ENCODE data around the gene CDC42EP2.

DNA sequence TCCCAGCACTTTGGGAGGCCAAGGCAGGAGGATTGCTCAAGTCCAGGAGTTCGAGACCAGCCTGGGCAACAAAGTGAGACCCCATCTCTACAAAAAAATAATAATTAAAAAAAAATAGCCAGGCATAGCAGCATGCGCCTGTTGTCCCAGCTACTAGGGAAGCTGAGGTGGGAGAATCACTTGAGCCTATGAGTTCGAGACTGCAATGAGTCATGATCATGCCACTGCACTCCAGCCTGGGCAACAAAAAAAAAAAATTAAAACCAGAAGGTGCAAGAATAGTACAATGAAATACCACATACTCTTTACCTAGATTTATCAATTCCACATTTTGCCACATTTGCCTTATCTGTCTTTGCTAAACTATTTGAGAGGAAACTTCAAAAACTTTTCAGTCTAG is 27.2 kb downstream of the CDC42EP2 start:
- TF ChIP-seq POLR2A (IDR thresholded peaks at IDR 0.05; ENCODE audit: low read length) (no peak), GATA1 (IDR thresholded peaks at IDR 0.05; ENCODE audit: low read depth, low read length) (no peak)
